ENCODE data around the gene SAP130.

Gene SAP130

GRCh38 chr2:128043041-128043440 is 15.2 kb upstream of the SAP130 start:
- no peaks in the 10 kb centered on the region for H3K27me3 ChIP-seq (ENCODE audit: control insufficient read depth in 5 of 5, insufficient read depth in 4 of 5, low read length in 5 of 5)
- no peak overlapping the region for H3K4me3 ChIP-seq (ENCODE audit: low read depth in 1 of 5, low read length in 5 of 5)
- H3K4me1 ChIP-seq (ENCODE audit: control insufficient read depth in 5 of 5, insufficient read depth in 5 of 5, low read length in 5 of 5), result no peaks in the 10 kb centered on the region
- H3K9ac ChIP-seq (ENCODE audit: low read length in 5 of 5), result no peak overlapping the region
- no peak overlapping the region for H3K27ac ChIP-seq (ENCODE audit: low read depth, low read length)
- peaks cover 2 to 22% (median 16%) of the 10 kb centered on the region in 5 donors for H3K9me3 ChIP-seq (ENCODE audit: control insufficient read depth in 5 of 5, low read length in 5 of 5)
- H3K36me3 ChIP-seq (ENCODE audit: control insufficient read depth in 5 of 5, insufficient read depth in 5 of 5, low read length in 5 of 5), result no peaks in the 10 kb centered on the region

- peaks cover 4 to 35% (median 28%) of the 10 kb centered on the region in 5 donors for H3K9me3 ChIP-seq (ENCODE audit: control insufficient read depth in 5 of 5, low read length in 5 of 5)
- H3K4me1 ChIP-seq (ENCODE audit: control insufficient read depth in 5 of 5, insufficient read depth in 5 of 5, low read length in 5 of 5), result no peaks in the 10 kb centered on the region
- no peaks in the 10 kb centered on the region for H3K27me3 ChIP-seq (ENCODE audit: control insufficient read depth in 5 of 5, insufficient read depth in 4 of 5, low read length in 5 of 5)
- H3K27ac ChIP-seq (ENCODE audit: low read depth, low read length), result no peak overlapping the region
- no peak overlapping the region for H3K4me3 ChIP-seq (ENCODE audit: low read depth in 1 of 5, low read length in 5 of 5)
- H3K9ac ChIP-seq (ENCODE audit: low read length in 5 of 5), result no peak overlapping the region
- no peaks in the 10 kb centered on the region for H3K36me3 ChIP-seq (ENCODE audit: control insufficient read depth in 5 of 5, insufficient read depth in 5 of 5, low read length in 5 of 5)
Measured at GRCh38 chr2:128041561-128041960, 13.7 kb upstream of the SAP130 start.

GRCh38 chr2:128040166-128040771 is 12.4 kb upstream of the SAP130 start:
- H3K4me3 ChIP-seq (ENCODE audit: low read depth in 1 of 5, low read length in 5 of 5), result no peak overlapping the region
- no peak overlapping the region for H3K9ac ChIP-seq (ENCODE audit: low read length in 5 of 5)
- no peaks in the 10 kb centered on the region for H3K36me3 ChIP-seq (ENCODE audit: control insufficient read depth in 5 of 5, insufficient read depth in 5 of 5, low read length in 5 of 5)
- H3K27ac ChIP-seq (ENCODE audit: low read depth, low read length), result no peak overlapping the region
- no peaks in the 10 kb centered on the region for H3K4me1 ChIP-seq (ENCODE audit: control insufficient read depth in 5 of 5, insufficient read depth in 5 of 5, low read length in 5 of 5)
- H3K27me3 ChIP-seq (ENCODE audit: control insufficient read depth in 5 of 5, insufficient read depth in 4 of 5, low read length in 5 of 5), result no peaks in the 10 kb centered on the region
- H3K9me3 ChIP-seq (ENCODE audit: control insufficient read depth in 5 of 5, low read length in 5 of 5), result peaks cover 4 to 40% (median 32%) of the 10 kb centered on the region in 5 donors

GRCh38 chr2:128039535-128039934 is 11.7 kb upstream of the SAP130 start:
- no peak overlapping the region for H3K27ac ChIP-seq (ENCODE audit: low read depth, low read length)
- no peaks in the 10 kb centered on the region for H3K27me3 ChIP-seq (ENCODE audit: control insufficient read depth in 5 of 5, insufficient read depth in 4 of 5, low read length in 5 of 5)
- H3K9ac ChIP-seq (ENCODE audit: low read length in 5 of 5), result no peak overlapping the region
- no peak overlapping the region for H3K4me3 ChIP-seq (ENCODE audit: low read depth in 1 of 5, low read length in 5 of 5)
- H3K4me1 ChIP-seq (ENCODE audit: control insufficient read depth in 5 of 5, insufficient read depth in 5 of 5, low read length in 5 of 5), result no peaks in the 10 kb centered on the region
- peaks cover 4 to 40% (median 32%) of the 10 kb centered on the region in 5 donors for H3K9me3 ChIP-seq (ENCODE audit: control insufficient read depth in 5 of 5, low read length in 5 of 5)
- no peaks in the 10 kb centered on the region for H3K36me3 ChIP-seq (ENCODE audit: control insufficient read depth in 5 of 5, insufficient read depth in 5 of 5, low read length in 5 of 5)

GRCh38 chr2:128038411-128038810 is 10.6 kb upstream of the SAP130 start:
- Histone ChIP-seq H3K27me3 (ENCODE audit: control insufficient read depth in 5 of 5, insufficient read depth in 4 of 5, low read length in 5 of 5) (no peaks in the 10 kb centered on the region), H3K4me1 (ENCODE audit: control insufficient read depth in 5 of 5, insufficient read depth in 5 of 5, low read length in 5 of 5) (no peaks in the 10 kb centered on the region), H3K9ac (ENCODE audit: low read length in 5 of 5) (no peak overlapping the region), H3K4me3 (ENCODE audit: low read depth in 1 of 5, low read length in 5 of 5) (no peak overlapping the region), H3K27ac (ENCODE audit: low read depth, low read length) (no peak overlapping the region), H3K36me3 (ENCODE audit: control insufficient read depth in 5 of 5, insufficient read depth in 5 of 5, low read length in 5 of 5) (no peaks in the 10 kb centered on the region), H3K9me3 (ENCODE audit: control insufficient read depth in 5 of 5, low read length in 5 of 5) (peaks cover 4 to 38% (median 28%) of the 10 kb centered on the region in 5 donors)

- Histone ChIP-seq H3K27ac (ENCODE audit: low read depth, low read length) (no peak overlapping the region), H3K4me1 (ENCODE audit: control insufficient read depth in 5 of 5, insufficient read depth in 5 of 5, low read length in 5 of 5) (no peaks in the 10 kb centered on the region), H3K9me3 (ENCODE audit: control insufficient read depth in 5 of 5, low read length in 5 of 5) (peaks cover 2 to 31% (median 20%) of the 10 kb centered on the region in 5 donors), H3K9ac (ENCODE audit: low read length in 5 of 5) (no peak overlapping the region), H3K27me3 (ENCODE audit: control insufficient read depth in 5 of 5, insufficient read depth in 4 of 5, low read length in 5 of 5) (no peaks in the 10 kb centered on the region), H3K4me3 (ENCODE audit: low read depth in 1 of 5, low read length in 5 of 5) (no peak overlapping the region), H3K36me3 (ENCODE audit: control insufficient read depth in 5 of 5, insufficient read depth in 5 of 5, low read length in 5 of 5) (no peaks in the 10 kb centered on the region)
Measured at GRCh38 chr2:128037649-128038048, 9.8 kb upstream of the SAP130 start.

GRCh38 chr2:128036748-128037607 is 9.1 kb upstream of the SAP130 start:
- no peaks in the 10 kb centered on the region for H3K4me1 ChIP-seq (ENCODE audit: control insufficient read depth in 5 of 5, insufficient read depth in 5 of 5, low read length in 5 of 5)
- no peak overlapping the region for H3K9ac ChIP-seq (ENCODE audit: low read length in 5 of 5)
- peak overlapping the region in 1 of 5 donors; percentile 4 for H3K4me3 ChIP-seq (ENCODE audit: low read depth in 1 of 5, low read length in 5 of 5)
- no peaks in the 10 kb centered on the region for H3K27me3 ChIP-seq (ENCODE audit: control insufficient read depth in 5 of 5, insufficient read depth in 4 of 5, low read length in 5 of 5)
- H3K36me3 ChIP-seq (ENCODE audit: control insufficient read depth in 5 of 5, insufficient read depth in 5 of 5, low read length in 5 of 5), result no peaks in the 10 kb centered on the region
- no peak overlapping the region for H3K27ac ChIP-seq (ENCODE audit: low read depth, low read length)
- peaks cover 2 to 28% (median 16%) of the 10 kb centered on the region in 5 donors for H3K9me3 ChIP-seq (ENCODE audit: control insufficient read depth in 5 of 5, low read length in 5 of 5)

- Histone ChIP-seq H3K27ac (ENCODE audit: low read depth, low read length) (no peak overlapping the region), H3K36me3 (ENCODE audit: control insufficient read depth in 5 of 5, insufficient read depth in 5 of 5, low read length in 5 of 5) (no peaks in the 10 kb centered on the region), H3K9ac (ENCODE audit: low read length in 5 of 5) (no peak overlapping the region), H3K27me3 (ENCODE audit: control insufficient read depth in 5 of 5, insufficient read depth in 4 of 5, low read length in 5 of 5) (no peaks in the 10 kb centered on the region), H3K4me1 (ENCODE audit: control insufficient read depth in 5 of 5, insufficient read depth in 5 of 5, low read length in 5 of 5) (peaks cover 2 to 5% (median 5%) of the 10 kb centered on the region in 5 donors), H3K4me3 (ENCODE audit: low read depth in 1 of 5, low read length in 5 of 5) (no peak overlapping the region), H3K9me3 (ENCODE audit: control insufficient read depth in 5 of 5, low read length in 5 of 5) (peaks cover 0 to 12% (median 8%) of the 10 kb centered on the region in 5 donors)
Measured at GRCh38 chr2:128032092-128032491, 4.2 kb upstream of the SAP130 start.

- Histone ChIP-seq H3K27me3 (ENCODE audit: control insufficient read depth in 5 of 5, insufficient read depth in 4 of 5, low read length in 5 of 5) (no peaks in the 10 kb centered on the region), H3K27ac (ENCODE audit: low read depth, low read length) (peak overlapping the region; percentile 80), H3K4me1 (ENCODE audit: control insufficient read depth in 5 of 5, insufficient read depth in 5 of 5, low read length in 5 of 5) (peaks cover 3 to 14% (median 13%) of the 10 kb centered on the region in 5 donors), H3K9ac (ENCODE audit: low read length in 5 of 5) (peak overlapping the region; percentile 3 to 79 (median 65)), H3K36me3 (ENCODE audit: control insufficient read depth in 5 of 5, insufficient read depth in 5 of 5, low read length in 5 of 5) (no peaks in the 10 kb centered on the region), H3K9me3 (ENCODE audit: control insufficient read depth in 5 of 5, low read length in 5 of 5) (peaks cover 0 to 2% (median 0%) of the 10 kb centered on the region in 5 donors), H3K4me3 (ENCODE audit: low read depth in 1 of 5, low read length in 5 of 5) (peak overlapping the region; percentile 58 to 95 (median 89))
Measured at GRCh38 chr2:128028668-128029054, 802 bp upstream of the SAP130 start.

GRCh38 chr2:128027278-128027800 is 520 bp downstream of the SAP130 start:
- Histone ChIP-seq H3K4me3 (ENCODE audit: low read depth in 1 of 5, low read length in 5 of 5) (peak overlapping the region in 4 of 5 donors; percentile 89 to 95 (median 90)), H3K27ac (ENCODE audit: low read depth, low read length) (peak overlapping the region; percentile 80), H3K4me1 (ENCODE audit: control insufficient read depth in 5 of 5, insufficient read depth in 5 of 5, low read length in 5 of 5) (peaks cover 3 to 14% (median 13%) of the 10 kb centered on the region in 5 donors), H3K36me3 (ENCODE audit: control insufficient read depth in 5 of 5, insufficient read depth in 5 of 5, low read length in 5 of 5) (peaks cover 0 to 3% (median 1%) of the 10 kb centered on the region in 5 donors), H3K9ac (ENCODE audit: low read length in 5 of 5) (peak overlapping the region in 4 of 5 donors; percentile 66 to 79 (median 70)), H3K9me3 (ENCODE audit: control insufficient read depth in 5 of 5, low read length in 5 of 5) (peaks cover 0 to 2% (median 0%) of the 10 kb centered on the region in 5 donors), H3K27me3 (ENCODE audit: control insufficient read depth in 5 of 5, insufficient read depth in 4 of 5, low read length in 5 of 5) (no peaks in the 10 kb centered on the region)

Data from subcutaneous abdominal adipose tissue (tissue), 5 donors.